Renal cortex interstitium (tissue), 11 donors: ENCODE measurements around the gene PICK1. TPM values are rescaled to one million over a fixed set of nuclear protein-coding genes. Genes with fewer than 3 reads are reported as not detected.

ENCODE experiments used
- DNase-seq, 11 donors: peaks; one replicate each; pipeline ENCODE4 v3.0.0-alpha.2; 2013; ENCODE audit warnings: low read depth in 9 of 11, low spot score in 4 of 11; ENCODE audit errors: extremely low read depth in 1 of 11
- polyA plus RNA-seq, 3 donors: library from polyadenylated mRNA; unstranded; fragments of 120-200 nt; gene quantifications; one replicate each; pipeline ENCODE4 v1.2.1, GENCODE V29; 2013; ENCODE audit not compliant: insufficient read length in 3 of 3

Gene PICK1
- polyA plus RNA-seq, 3 donors, result 30.2 to 45.6 (median 38.0) TPM

- DNase-seq, result no peak
Measured at GRCh38 chr22:38120359-38121110, 63.3 kb downstream of the PICK1 start.

GRCh38 chr22:38122616-38123015, 65.4 kb downstream of the PICK1 start:
- no peak for DNase-seq

GRCh38 chr22:38124236-38124974, 67.2 kb downstream of the PICK1 start:
- DNase-seq, result no peak

- DNase-seq, result no peak
Measured at GRCh38 chr22:38125038-38125610, 67.9 kb downstream of the PICK1 start.

Other genes starting within 250 kb of the PICK1 start
- gene GCAT, start 249.5 kb upstream of the PICK1 start, polyA plus RNA-seq, result 10 to 100 TPM; 10.4 to 17.9 (median 16.6) TPM
- not detected for gene GALR3, start 234.0 kb upstream of the PICK1 start, polyA plus RNA-seq
- 10 to 100 TPM; 23.2 to 26.5 (median 26.3) TPM for gene ANKRD54, start 213.1 kb upstream of the PICK1 start, polyA plus RNA-seq
- gene EIF3L, start 208.0 kb upstream of the PICK1 start, polyA plus RNA-seq, result 1,000 to 10,000 TPM in 2 of 3 donors, 100 to 1,000 TPM in 1; 915 to 1,103 (median 1,045) TPM
- gene MICALL1, start 151.1 kb upstream of the PICK1 start, polyA plus RNA-seq, result 10 to 100 TPM; 22.3 to 34.6 (median 27.2) TPM
- gene C22orf23, start 103.8 kb upstream of the PICK1 start, polyA plus RNA-seq, result 1 to 10 TPM; 5.3 to 7.1 (median 5.5) TPM
- 10 to 100 TPM; 65.2 to 86.6 (median 69.3) TPM for gene POLR2F, start 103.7 kb upstream of the PICK1 start, polyA plus RNA-seq
- gene SOX10, start 72.8 kb upstream of the PICK1 start, polyA plus RNA-seq, result 1 to 10 TPM in 1 of 3 donors, under 1 TPM in 2; 0.70 to 1.3 (median 0.79) TPM
- 1 to 10 TPM; 1.4 to 2.7 (median 1.9) TPM for gene SLC16A8, start 26.8 kb downstream of the PICK1 start, polyA plus RNA-seq
- gene BAIAP2L2, start 53.3 kb downstream of the PICK1 start, polyA plus RNA-seq, result 10 to 100 TPM in 1 of 3 donors, 1 to 10 TPM in 2; 5.8 to 11.3 (median 7.5) TPM
- gene PLA2G6, start 124.4 kb downstream of the PICK1 start, polyA plus RNA-seq, result 10 to 100 TPM; 41.5 to 81.8 (median 44.7) TPM
- 1 to 10 TPM; 2.6 to 6.6 (median 3.1) TPM for gene MAFF, start 144.6 kb downstream of the PICK1 start, polyA plus RNA-seq
- 10 to 100 TPM; 39.8 to 42.2 (median 42.0) TPM for gene TMEM184B, start 215.6 kb downstream of the PICK1 start, polyA plus RNA-seq